Activated CD4-positive, alpha-beta T cell treated with anti-CD3 and anti-CD28 coated beads for 36 hours (primary cell): ENCODE measurements around the gene CPN2. TPM values are rescaled to one million over a fixed set of nuclear protein-coding genes. Genes with fewer than 3 reads are reported as not detected.
A peak's percentile ranks its signal among the peaks of the same experiment; 100 is the strongest.

Experiments
- ATAC-seq: fragments of 200-7000 bp; cut with Tn5 transposase; one replicate; pipeline ENCODE4 v1.10.0; 2021; ENCODE audit warnings: mild to moderate bottlenecking, moderate library complexity
- CTCF ChIA-PET: fragments of 350-600 bp; sonication (Branson Sonifier 250); formaldehyde crosslinking; loops from one replicate; lab custom pipeline; 2021; ENCODE audit warnings: antibody characterized with exemption; lab: Charles Lee
- POLR2A ChIA-PET: fragments of 350-600 bp; sonication (Branson Sonifier 250); formaldehyde crosslinking; loops from one replicate; lab custom pipeline; 2021; ENCODE audit warnings: antibody characterized with exemption, inconsistent platforms; lab: Charles Lee
- DNase-seq: peaks from one replicate; pipeline ENCODE4 v3.0.0-alpha.2; 2020
- H3K27ac Mint-ChIP-seq: one replicate; pipeline ENCODE4 v1.8.0; 2021; ENCODE audit warnings: mixed read lengths
- H3K27me3 Mint-ChIP-seq: one replicate; pipeline ENCODE4 v1.8.0; 2021; ENCODE audit warnings: mixed read lengths
- H3K36me3 Mint-ChIP-seq: one replicate; pipeline ENCODE4 v1.8.0; 2021; ENCODE audit warnings: low read depth, mixed read lengths
- H3K4me1 Mint-ChIP-seq: one replicate; pipeline ENCODE4 v1.8.0; 2021; ENCODE audit warnings: mixed read lengths
- H3K4me3 Mint-ChIP-seq: one replicate; pipeline ENCODE4 v1.8.0; 2021; ENCODE audit warnings: mild to moderate bottlenecking, moderate library complexity, mixed read lengths
- H3K9me3 Mint-ChIP-seq: one replicate; pipeline ENCODE4 v1.8.0; 2021; ENCODE audit warnings: low read depth, mixed read lengths
- intact Hi-C, 2 experiments: fragments of 100-400 bp; cut with DNase I in 1 of 2; cut with micrococcal nuclease in 1 of 2; formaldehyde crosslinking; loops; one replicate each; pipeline versions ENCODE4 v1.14.2 to v1.15.1; 2022 to 2024; cut with DNase I, micrococcal nuclease
- total RNA-seq, 2 experiments: library from RNA; stranded (reverse); gene quantifications; one replicate each; pipeline ENCODE4 v1.2.3, GENCODE V29; 2021

Gene CPN2
- total RNA-seq, 2 experiments from 2014 or later, result not detected

- DNase-seq (no peak), ATAC-seq (no peak)
- Mint-ChIP-seq H3K9me3 (peaks cover 10% of the 10 kb centered on the region), H3K4me3 (no peak overlapping the region), H3K4me1 (peaks cover 14% of the 10 kb centered on the region), H3K27me3 (peaks cover 10% of the 10 kb centered on the region), H3K36me3 (no peaks in the 10 kb centered on the region), H3K27ac (no peak overlapping the region)
- intact Hi-C loops, result no loop called here
- CTCF ChIA-PET, result no interaction called here
- POLR2A ChIA-PET, result no interaction called here
Measured at GRCh38 chr3:194320744-194321243, 30.3 kb downstream of the CPN2 start.

- ChIA-PET CTCF (interaction anchor here (0.7 kb wide), 1 partner anchor 182 kb away, joined by 3 read pairs; no protein-coding TSS in a partner anchor), POLR2A (no interaction called here)
- Mint-ChIP-seq H3K27ac (no peak overlapping the region), H3K4me3 (no peak overlapping the region), H3K27me3 (peaks cover 13% of the 10 kb centered on the region), H3K36me3 (no peaks in the 10 kb centered on the region), H3K9me3 (peaks cover 10% of the 10 kb centered on the region), H3K4me1 (peaks cover 17% of the 10 kb centered on the region)
- ATAC-seq (no peak), DNase-seq (no peak)
- intact Hi-C loops, result no loop called here
Measured at GRCh38 chr3:194320100-194320499, 31.0 kb downstream of the CPN2 start.

GRCh38 chr3:194318511-194319161, 32.5 kb downstream of the CPN2 start:
- H3K9me3 Mint-ChIP-seq, result peaks cover 10% of the 10 kb centered on the region
- H3K27me3 Mint-ChIP-seq, result peaks cover 18% of the 10 kb centered on the region
- no peak overlapping the region for H3K4me3 Mint-ChIP-seq
- CTCF ChIA-PET, result no interaction called here
- H3K27ac Mint-ChIP-seq, result no peak overlapping the region
- POLR2A ChIA-PET, result no interaction called here
- no peaks in the 10 kb centered on the region for H3K36me3 Mint-ChIP-seq
- peaks cover 19% of the 10 kb centered on the region for H3K4me1 Mint-ChIP-seq
- DNase-seq (no peak), ATAC-seq (no peak)
- intact Hi-C loops, result loop anchor here in 1 of 2 experiments (10.0 kb wide), 1 partner anchor 114 kb away; no protein-coding TSS in a partner anchor

- Mint-ChIP-seq H3K9me3 (peaks cover 10% of the 10 kb centered on the region), H3K4me1 (peaks cover 8% of the 10 kb centered on the region), H3K27ac (no peak overlapping the region), H3K27me3 (peaks cover 18% of the 10 kb centered on the region), H3K4me3 (no peak overlapping the region), H3K36me3 (no peaks in the 10 kb centered on the region)
- intact Hi-C loops, result loop anchor here in 1 of 2 experiments (10.0 kb wide), 1 partner anchor 112 kb away; no protein-coding TSS in a partner anchor
- DNase-seq (no peak), ATAC-seq (no peak)
- POLR2A ChIA-PET, result no interaction called here
- CTCF ChIA-PET, result interaction anchor here (0.6 to 3.7 kb wide), 14 partner anchors 10 to 659 kb away, joined by 3 to 54 read pairs (median 4); no protein-coding TSS in a partner anchor
Measured at GRCh38 chr3:194316918-194317317, 34.2 kb downstream of the CPN2 start.

DNA sequence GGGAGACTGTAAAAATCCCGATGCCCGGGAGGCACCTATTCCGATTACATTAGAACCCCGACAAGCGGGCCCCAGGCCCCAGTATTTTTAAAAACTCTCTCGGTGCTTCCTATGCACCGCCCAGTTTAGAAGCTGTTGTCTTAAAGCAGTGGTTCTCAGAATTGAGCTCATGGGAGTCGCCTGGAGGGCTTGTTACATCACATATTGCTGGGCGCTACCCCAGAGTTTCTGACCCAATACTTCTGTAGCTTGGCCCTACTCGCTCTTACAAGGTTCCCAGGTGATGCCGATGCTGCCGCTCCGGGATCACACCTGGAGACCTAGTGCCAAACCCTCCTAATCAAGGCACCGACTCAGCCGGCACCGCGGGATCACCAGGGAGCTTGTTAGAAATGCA, 35.2 kb downstream of the CPN2 start:
- Mint-ChIP-seq H3K4me3 (no peak overlapping the region), H3K9me3 (peaks cover 10% of the 10 kb centered on the region), H3K36me3 (no peaks in the 10 kb centered on the region), H3K27me3 (peaks cover 19% of the 10 kb centered on the region), H3K27ac (no peak overlapping the region), H3K4me1 (peaks cover 8% of the 10 kb centered on the region)
- ATAC-seq (peak; percentile 24), DNase-seq (no peak)
- CTCF ChIA-PET, result interaction anchor here (0.6 to 3.7 kb wide), 49 partner anchors 8 to 1092 kb away, joined by 3 to 54 read pairs (median 4); partner anchors contain the start of gene GP5
- POLR2A ChIA-PET, result interaction anchor here (0.6 to 1.0 kb wide), 3 partner anchors 175 to 481 kb away, joined by 3 to 6 read pairs (median 3); no protein-coding TSS in a partner anchor
- intact Hi-C loops, result loop anchor here (1.0 to 10.0 kb wide), 9 partner anchors 61 to 651 kb away; no protein-coding TSS in a partner anchor

GRCh38 chr3:194315088-194315964, 35.8 kb downstream of the CPN2 start:
- ChIA-PET POLR2A (interaction anchor here (0.6 to 1.0 kb wide), 3 partner anchors 174 to 480 kb away, joined by 3 to 6 read pairs (median 3); no protein-coding TSS in a partner anchor), CTCF (interaction anchor here (0.5 to 3.7 kb wide), 50 partner anchors 8 to 658 kb away, joined by 3 to 54 read pairs (median 4); partner anchors contain the start of gene GP5)
- peak overlapping the region; percentile 43 for H3K4me3 Mint-ChIP-seq
- peaks cover 10% of the 10 kb centered on the region for H3K9me3 Mint-ChIP-seq
- peak overlapping the region; percentile 3 for H3K27ac Mint-ChIP-seq
- intact Hi-C loops, result loop anchor here (1.0 to 10.0 kb wide), 9 partner anchors 60 to 651 kb away; no protein-coding TSS in a partner anchor
- peaks cover 21% of the 10 kb centered on the region for H3K27me3 Mint-ChIP-seq
- peaks cover 8% of the 10 kb centered on the region for H3K4me1 Mint-ChIP-seq
- H3K36me3 Mint-ChIP-seq, result no peaks in the 10 kb centered on the region
- DNase-seq (peak; percentile 89), ATAC-seq (peak; percentile 89)

- no peak overlapping the region for H3K4me3 Mint-ChIP-seq
- H3K9me3 Mint-ChIP-seq, result peaks cover 7% of the 10 kb centered on the region
- ChIA-PET POLR2A (no interaction called here), CTCF (interaction anchor here (0.7 to 3.7 kb wide), 7 partner anchors 20 to 535 kb away, joined by 3 to 54 read pairs (median 4); no protein-coding TSS in a partner anchor)
- H3K27ac Mint-ChIP-seq, result no peak overlapping the region
- peaks cover 8% of the 10 kb centered on the region for H3K4me1 Mint-ChIP-seq
- H3K27me3 Mint-ChIP-seq, result peaks cover 21% of the 10 kb centered on the region
- DNase-seq, result no peak
- intact Hi-C loops, result loop anchor here (1.0 to 10.0 kb wide), 9 partner anchors 59 to 650 kb away; no protein-coding TSS in a partner anchor
- ATAC-seq, result no peak
- no peaks in the 10 kb centered on the region for H3K36me3 Mint-ChIP-seq
Measured at GRCh38 chr3:194314388-194315068, 36.6 kb downstream of the CPN2 start.

GRCh38 chr3:194313560-194314387, 37.4 kb downstream of the CPN2 start:
- no peak overlapping the region for H3K4me3 Mint-ChIP-seq
- no peak overlapping the region for H3K27ac Mint-ChIP-seq
- no peak for ATAC-seq

GRCh38 chr3:194312743-194313281, 38.3 kb downstream of the CPN2 start:
- intact Hi-C loops, result loop anchor here in 1 of 2 experiments (10.0 kb wide), 1 partner anchor 108 kb away; no protein-coding TSS in a partner anchor
- CTCF ChIA-PET, result interaction anchor here (0.6 kb wide), 1 partner anchor 393 kb away, joined by 3 read pairs; no protein-coding TSS in a partner anchor
- Mint-ChIP-seq H3K4me3 (no peak overlapping the region), H3K27me3 (peaks cover 19% of the 10 kb centered on the region), H3K4me1 (peaks cover 13% of the 10 kb centered on the region), H3K9me3 (no peaks in the 10 kb centered on the region), H3K36me3 (no peaks in the 10 kb centered on the region), H3K27ac (no peak overlapping the region)
- no peak for DNase-seq
- ATAC-seq, result no peak
- POLR2A ChIA-PET, result no interaction called here

More at GRCh38 chr3:194313560-194314387, 37.4 kb downstream of the CPN2 start:
- H3K9me3 Mint-ChIP-seq, result no peaks in the 10 kb centered on the region
- H3K36me3 Mint-ChIP-seq, result no peaks in the 10 kb centered on the region
- H3K27me3 Mint-ChIP-seq, result peaks cover 21% of the 10 kb centered on the region
- H3K4me1 Mint-ChIP-seq, result peaks cover 10% of the 10 kb centered on the region
- POLR2A ChIA-PET, result no interaction called here
- no peak for DNase-seq
- CTCF ChIA-PET, result interaction anchor here (0.5 to 1.0 kb wide), 3 partner anchors 10 to 84 kb away, joined by 3 to 5 read pairs (median 3); no protein-coding TSS in a partner anchor
- intact Hi-C loops, result loop anchor here (2.0 to 10.0 kb wide), 4 partner anchors 109 to 649 kb away; no protein-coding TSS in a partner anchor
